ENCODE data around the gene ZBED1. TPM values are rescaled to one million over a fixed set of nuclear protein-coding genes. Genes with fewer than 3 reads are reported as not detected.
"Not testable (repeated sequence)": the region's sequence is repeated elsewhere in the genome, so short reads cannot be mapped to it uniquely, and the experiment has no call there.

Gene ZBED1
- total RNA-seq, 1 experiment from 2014 or later = 15.1 TPM

DNA sequence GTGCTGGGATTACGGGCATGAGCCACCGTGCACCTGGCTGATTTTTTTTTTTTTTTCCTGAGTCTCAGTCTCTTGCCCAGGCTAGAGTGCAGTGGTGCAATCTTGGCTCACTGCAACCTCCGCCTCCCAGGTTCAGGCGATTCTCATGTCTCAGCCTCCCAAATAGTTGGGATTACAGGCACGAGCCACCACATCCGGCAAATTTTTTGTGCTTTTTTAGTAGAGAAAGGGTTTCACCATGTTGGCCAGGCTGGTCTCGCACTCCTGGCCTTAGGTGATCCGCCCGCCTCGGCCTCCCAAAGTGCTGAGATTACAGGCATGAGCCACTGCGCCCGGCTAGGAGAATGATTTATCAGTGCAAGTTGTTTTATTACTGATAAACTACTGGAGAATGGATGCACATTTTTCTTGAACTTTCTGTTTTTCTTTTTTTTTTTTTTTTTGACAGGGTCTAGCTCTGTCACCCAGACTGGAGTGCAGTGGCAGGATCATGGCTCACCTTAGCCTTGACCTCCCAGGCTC, 39.7 kb upstream of the ZBED1 start:
- H3K9me3 ChIP-seq (ENCODE audit: low read length) = no peaks in the 10 kb centered on the region
- H3K79me2 ChIP-seq (ENCODE audit: low read length) = no peaks in the 10 kb centered on the region
- no peaks in the 10 kb centered on the region for H3K4me1 ChIP-seq (ENCODE audit: low read length)
- H2AFZ ChIP-seq (ENCODE audit: low read length) = no peak overlapping the region
- no peak overlapping the region for H3K4me3 ChIP-seq (ENCODE audit: low read length)
- no peaks in the 10 kb centered on the region for H4K20me1 ChIP-seq (ENCODE audit: insufficient read depth, low read depth, low read length)
- no peaks in the 10 kb centered on the region for H3K9me2 ChIP-seq (replicated peaks; ENCODE audit: insufficient read depth, low read length)
- DNase-seq = no peak
- H3K27ac ChIP-seq (ENCODE audit: low read length) = no peak overlapping the region
- no peak overlapping the region for H3K4me2 ChIP-seq (ENCODE audit: low read depth, low read length, poor library complexity, severe bottlenecking)
- no peaks in the 10 kb centered on the region for H3K36me3 ChIP-seq (ENCODE audit: insufficient read depth, low read length)
- no peak overlapping the region for H3K9ac ChIP-seq (ENCODE audit: low read length)
- no peaks in the 10 kb centered on the region for H3K27me3 ChIP-seq (ENCODE audit: low read length)

DNA sequence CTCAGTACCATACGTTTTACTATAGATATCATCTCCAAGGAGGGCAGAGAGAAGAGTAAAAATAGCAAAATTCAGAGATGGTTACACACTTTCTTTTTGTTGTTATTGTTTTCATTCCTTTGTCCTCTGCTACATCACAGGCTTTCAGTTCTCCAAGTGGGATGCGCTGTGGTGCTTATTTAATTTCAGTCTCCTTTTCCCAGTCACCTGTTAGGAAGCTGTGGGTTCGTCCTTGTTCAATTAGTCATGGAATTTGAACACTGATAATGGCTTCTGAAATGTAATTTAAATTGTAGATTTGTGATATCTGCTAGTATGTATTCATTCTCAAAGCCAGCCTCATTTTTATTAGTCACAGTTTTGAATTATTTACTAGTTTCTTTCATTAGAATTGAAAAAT, 38.8 kb upstream of the ZBED1 start:
- Histone ChIP-seq H3K27me3 (ENCODE audit: low read length) (no peaks in the 10 kb centered on the region), H2AFZ (ENCODE audit: low read length) (no peak overlapping the region), H3K9me3 (ENCODE audit: low read length) (no peaks in the 10 kb centered on the region), H3K79me2 (ENCODE audit: low read length) (no peaks in the 10 kb centered on the region), H3K36me3 (ENCODE audit: insufficient read depth, low read length) (no peaks in the 10 kb centered on the region), H3K9ac (ENCODE audit: low read length) (no peak overlapping the region), H3K4me2 (ENCODE audit: low read depth, low read length, poor library complexity, severe bottlenecking) (no peak overlapping the region), H3K27ac (ENCODE audit: low read length) (no peak overlapping the region), H4K20me1 (ENCODE audit: insufficient read depth, low read depth, low read length) (no peaks in the 10 kb centered on the region), H3K4me3 (ENCODE audit: low read length) (no peak overlapping the region), H3K9me2 (replicated peaks; ENCODE audit: insufficient read depth, low read length) (no peaks in the 10 kb centered on the region), H3K4me1 (ENCODE audit: low read length) (no peaks in the 10 kb centered on the region)
- no peak for DNase-seq

- Histone ChIP-seq H3K27ac (ENCODE audit: low read length) (no peak overlapping the region), H3K36me3 (ENCODE audit: insufficient read depth, low read length) (no peaks in the 10 kb centered on the region), H3K27me3 (ENCODE audit: low read length) (no peaks in the 10 kb centered on the region), H2AFZ (ENCODE audit: low read length) (no peak overlapping the region), H3K9me2 (replicated peaks; ENCODE audit: insufficient read depth, low read length) (no peaks in the 10 kb centered on the region), H3K4me1 (ENCODE audit: low read length) (no peaks in the 10 kb centered on the region), H3K4me2 (ENCODE audit: low read depth, low read length, poor library complexity, severe bottlenecking) (no peak overlapping the region), H3K4me3 (ENCODE audit: low read length) (no peak overlapping the region), H3K9me3 (ENCODE audit: low read length) (no peaks in the 10 kb centered on the region), H3K9ac (ENCODE audit: low read length) (no peak overlapping the region), H4K20me1 (ENCODE audit: insufficient read depth, low read depth, low read length) (no peaks in the 10 kb centered on the region), H3K79me2 (ENCODE audit: low read length) (no peaks in the 10 kb centered on the region)
- no peak for DNase-seq
Observed at GRCh38 chrX:2538031-2538757, 37.4 kb upstream of the ZBED1 start.

GRCh38 chrX:2536974-2537373, 36.2 kb upstream of the ZBED1 start:
- Histone ChIP-seq H3K9me3 (ENCODE audit: low read length) (no peaks in the 10 kb centered on the region), H3K4me1 (ENCODE audit: low read length) (no peaks in the 10 kb centered on the region), H4K20me1 (ENCODE audit: insufficient read depth, low read depth, low read length) (no peaks in the 10 kb centered on the region), H3K27ac (ENCODE audit: low read length) (no peak overlapping the region), H2AFZ (ENCODE audit: low read length) (no peak overlapping the region), H3K36me3 (ENCODE audit: insufficient read depth, low read length) (no peaks in the 10 kb centered on the region), H3K4me2 (ENCODE audit: low read depth, low read length, poor library complexity, severe bottlenecking) (no peak overlapping the region), H3K4me3 (ENCODE audit: low read length) (no peak overlapping the region), H3K9ac (ENCODE audit: low read length) (no peak overlapping the region), H3K9me2 (replicated peaks; ENCODE audit: insufficient read depth, low read length) (no peaks in the 10 kb centered on the region), H3K27me3 (ENCODE audit: low read length) (no peaks in the 10 kb centered on the region), H3K79me2 (ENCODE audit: low read length) (no peaks in the 10 kb centered on the region)
- DNase-seq = no peak

GRCh38 chrX:2536141-2536540, 35.4 kb upstream of the ZBED1 start:
- Histone ChIP-seq H3K27me3 (ENCODE audit: low read length) (no peaks in the 10 kb centered on the region), H3K4me3 (ENCODE audit: low read length) (no peak overlapping the region), H3K9ac (ENCODE audit: low read length) (no peak overlapping the region), H3K27ac (ENCODE audit: low read length) (no peak overlapping the region), H3K9me3 (ENCODE audit: low read length) (no peaks in the 10 kb centered on the region), H3K4me2 (ENCODE audit: low read depth, low read length, poor library complexity, severe bottlenecking) (no peak overlapping the region), H3K4me1 (ENCODE audit: low read length) (no peaks in the 10 kb centered on the region), H4K20me1 (ENCODE audit: insufficient read depth, low read depth, low read length) (no peaks in the 10 kb centered on the region), H3K9me2 (replicated peaks; ENCODE audit: insufficient read depth, low read length) (no peaks in the 10 kb centered on the region), H3K36me3 (ENCODE audit: insufficient read depth, low read length) (no peaks in the 10 kb centered on the region), H3K79me2 (ENCODE audit: low read length) (no peaks in the 10 kb centered on the region), H2AFZ (ENCODE audit: low read length) (no peak overlapping the region)
- DNase-seq = no peak

- H3K9ac ChIP-seq (ENCODE audit: low read length); H3K9me3 ChIP-seq (ENCODE audit: low read length); H3K27ac ChIP-seq (ENCODE audit: low read length); H3K4me2 ChIP-seq (ENCODE audit: low read depth, low read length, poor library complexity, severe bottlenecking); H2AFZ ChIP-seq (ENCODE audit: low read length); H4K20me1 ChIP-seq (ENCODE audit: insufficient read depth, low read depth, low read length); H3K79me2 ChIP-seq (ENCODE audit: low read length); H3K4me1 ChIP-seq (ENCODE audit: low read length); H3K4me3 ChIP-seq (ENCODE audit: low read length); H3K9me2 ChIP-seq (replicated peaks; ENCODE audit: insufficient read depth, low read length); DNase-seq; H3K27me3 ChIP-seq (ENCODE audit: low read length); H3K36me3 ChIP-seq (ENCODE audit: insufficient read depth, low read length): not testable (repeated sequence)
Observed at GRCh38 chrX:2534261-2535021, 33.7 kb upstream of the ZBED1 start.

DNA sequence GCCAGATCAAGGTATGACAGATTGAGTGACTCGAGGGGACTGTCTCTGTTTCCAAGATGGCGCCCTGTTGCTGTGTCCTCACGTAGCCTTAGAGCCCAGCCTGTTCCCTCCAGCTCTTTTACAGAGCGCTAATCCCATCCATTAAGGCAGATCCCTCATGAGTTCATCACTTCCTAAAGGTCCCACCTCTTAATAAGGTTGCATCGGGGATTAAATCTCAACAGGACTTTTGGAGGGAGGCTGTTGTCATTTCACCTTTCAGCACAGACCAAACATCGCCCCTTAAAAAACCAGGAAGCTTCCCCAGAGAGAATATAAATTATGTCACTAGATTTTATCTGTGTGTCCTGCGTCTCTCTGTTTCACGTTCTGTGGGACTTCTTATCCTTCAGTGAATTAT, 32.6 kb upstream of the ZBED1 start:
- H3K79me2 ChIP-seq (ENCODE audit: low read length) = no peaks in the 10 kb centered on the region
- no peaks in the 10 kb centered on the region for H3K4me1 ChIP-seq (ENCODE audit: low read length)
- H3K4me2 ChIP-seq (ENCODE audit: low read depth, low read length, poor library complexity, severe bottlenecking) = no peak overlapping the region
- H3K9me3 ChIP-seq (ENCODE audit: low read length) = no peaks in the 10 kb centered on the region
- no peak overlapping the region for H3K9ac ChIP-seq (ENCODE audit: low read length)
- no peaks in the 10 kb centered on the region for H3K9me2 ChIP-seq (replicated peaks; ENCODE audit: insufficient read depth, low read length)
- no peaks in the 10 kb centered on the region for H4K20me1 ChIP-seq (ENCODE audit: insufficient read depth, low read depth, low read length)
- no peak overlapping the region for H3K27ac ChIP-seq (ENCODE audit: low read length)
- no peaks in the 10 kb centered on the region for H3K27me3 ChIP-seq (ENCODE audit: low read length)
- H3K36me3 ChIP-seq (ENCODE audit: insufficient read depth, low read length) = no peaks in the 10 kb centered on the region
- H3K4me3 ChIP-seq (ENCODE audit: low read length) = no peak overlapping the region
- no peak for DNase-seq
- no peak overlapping the region for H2AFZ ChIP-seq (ENCODE audit: low read length)

- no peaks in the 10 kb centered on the region for H3K9me2 ChIP-seq (replicated peaks; ENCODE audit: insufficient read depth, low read length)
- H3K4me1 ChIP-seq (ENCODE audit: low read length) = no peaks in the 10 kb centered on the region
- no peaks in the 10 kb centered on the region for H3K9me3 ChIP-seq (ENCODE audit: low read length)
- no peak for DNase-seq
- H2AFZ ChIP-seq (ENCODE audit: low read length) = no peak overlapping the region
- no peaks in the 10 kb centered on the region for H3K36me3 ChIP-seq (ENCODE audit: insufficient read depth, low read length)
- no peak overlapping the region for H3K4me2 ChIP-seq (ENCODE audit: low read depth, low read length, poor library complexity, severe bottlenecking)
- H3K27ac ChIP-seq (ENCODE audit: low read length) = no peak overlapping the region
- H4K20me1 ChIP-seq (ENCODE audit: insufficient read depth, low read depth, low read length) = no peaks in the 10 kb centered on the region
- no peak overlapping the region for H3K4me3 ChIP-seq (ENCODE audit: low read length)
- H3K27me3 ChIP-seq (ENCODE audit: low read length) = no peaks in the 10 kb centered on the region
- no peaks in the 10 kb centered on the region for H3K79me2 ChIP-seq (ENCODE audit: low read length)
- H3K9ac ChIP-seq (ENCODE audit: low read length) = no peak overlapping the region
Observed at GRCh38 chrX:2526390-2526789, 25.6 kb upstream of the ZBED1 start.
